ENCODE measurements around the gene FGF21. TPM values are rescaled to one million over a fixed set of nuclear protein-coding genes. Genes with fewer than 3 reads are reported as not detected.

The FGF21 gene
- total RNA-seq, 1 experiment from 2014 or later: 3.0 TPM

DNA sequence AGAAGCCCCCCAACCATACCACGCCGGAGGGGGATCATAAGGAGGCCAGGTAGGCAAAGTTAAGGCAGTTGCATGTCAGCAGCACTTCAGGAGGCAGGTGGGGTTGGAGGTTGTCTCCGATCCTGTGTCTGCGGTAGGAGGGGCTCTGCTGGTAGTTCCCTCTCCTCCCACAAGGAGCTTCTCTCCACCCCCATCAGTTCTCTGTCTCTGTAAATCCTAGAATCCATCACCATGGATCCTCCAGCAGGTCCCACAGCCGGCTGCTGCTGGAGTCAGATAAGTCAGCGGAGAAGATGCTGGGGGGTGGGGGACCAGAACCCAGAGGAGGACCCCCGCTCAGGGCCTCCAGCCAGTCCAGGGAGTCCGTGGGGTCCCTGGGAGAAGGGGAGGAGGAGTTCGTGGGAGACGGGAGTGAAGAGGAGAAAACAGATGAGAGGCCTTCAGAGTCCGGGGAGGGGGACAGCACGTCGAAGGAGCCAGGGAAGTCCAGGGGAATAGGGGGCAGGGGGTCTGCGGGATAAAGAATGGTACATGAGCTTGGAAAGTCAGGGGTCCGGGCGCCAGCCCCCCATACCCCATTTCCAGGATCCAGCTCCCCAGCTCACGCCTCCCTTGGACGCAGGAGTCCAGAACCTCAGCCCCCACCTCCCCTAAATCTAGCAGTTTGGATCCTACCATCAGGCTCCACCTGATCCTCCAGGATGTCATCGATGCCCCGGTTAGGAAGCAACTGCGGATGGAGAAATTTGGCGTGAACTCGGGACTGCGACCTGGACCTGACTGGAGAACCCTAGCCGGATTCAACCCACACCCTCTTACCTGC, 42.1 kb upstream of the FGF21 start:
- peak; percentile 56 to 64 for DNase-seq
- intact Hi-C loops (cut with micrococcal nuclease; ENCODE audit: unreplicated experiment): loop anchor here (5.0 kb wide), 1 partner anchor 36 kb away; no protein-coding TSS in a partner anchor
- no peaks in the 10 kb centered on the region for H3K9me3 Mint-ChIP-seq (ENCODE audit: unreplicated experiment)

DNA sequence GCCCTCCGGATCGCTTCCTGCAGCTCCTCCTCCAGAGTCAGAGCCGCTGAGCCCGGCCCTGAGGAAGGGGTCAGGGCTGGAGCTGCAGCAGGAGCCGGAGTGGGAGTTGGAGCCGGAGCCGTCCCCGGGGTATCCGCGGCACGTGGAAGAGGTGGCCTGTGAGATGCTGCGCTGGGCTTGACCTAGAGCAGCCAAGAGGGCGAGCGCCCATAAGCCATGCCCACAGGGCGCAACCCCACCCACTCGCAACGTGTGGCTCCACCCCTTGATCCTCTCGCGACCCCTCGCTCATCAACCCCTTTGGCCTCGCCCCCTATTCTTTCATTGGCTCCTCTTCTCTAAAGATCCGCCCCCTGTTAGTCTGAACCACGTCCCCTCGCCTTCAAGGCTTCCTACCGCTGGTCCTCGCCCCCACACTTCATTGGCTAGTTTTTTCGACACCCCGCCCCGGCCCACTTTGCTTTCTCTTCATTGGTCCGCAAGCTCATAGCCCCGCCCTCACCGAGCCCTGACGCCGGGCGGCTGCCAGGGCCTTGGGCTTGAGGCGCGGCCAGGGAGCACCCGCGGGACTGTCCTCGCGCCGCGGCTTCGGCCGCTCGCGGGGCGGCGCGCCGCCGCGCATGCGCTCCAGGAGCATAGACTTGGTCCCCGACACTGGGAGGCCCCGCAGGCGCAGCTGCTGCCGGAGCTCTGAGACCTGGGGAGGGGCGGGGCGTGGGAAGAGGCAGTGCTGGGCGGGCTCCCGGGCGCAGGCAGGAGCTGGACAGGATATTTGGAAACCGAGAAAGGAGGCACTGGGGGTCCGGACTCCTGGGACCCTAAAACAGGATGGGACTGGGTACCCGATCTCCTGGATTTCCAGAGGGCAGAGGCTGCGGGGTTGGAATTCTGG, 41.2 kb upstream of the FGF21 start:
- Mint-ChIP-seq H3K27me3 (ENCODE audit: insufficient read depth, unreplicated experiment) (no peaks in the 10 kb centered on the region), H3K27ac (ENCODE audit: unreplicated experiment) (peak overlapping the region; percentile 90), H3K4me3 (ENCODE audit: unreplicated experiment) (peak overlapping the region; percentile 84), H3K9me3 (ENCODE audit: unreplicated experiment) (no peaks in the 10 kb centered on the region), H3K4me1 (ENCODE audit: low read depth, unreplicated experiment) (peaks cover 33% of the 10 kb centered on the region), H3K36me3 (ENCODE audit: insufficient read depth, unreplicated experiment) (peaks cover 27% of the 10 kb centered on the region)
- ChIA-PET POLR2A (interaction anchor here (0.6 to 1.7 kb wide), 11 partner anchors 11 to 280 kb away, joined by 3 to 12 read pairs (median 4); partner anchors contain the start of genes CA11, FUT2, GYS1 and PPP1R15A), CTCF (interaction anchor here (0.6 to 3.3 kb wide), 16 partner anchors 11 to 399 kb away, joined by 3 to 37 read pairs (median 4); partner anchors contain the start of genes CA11, FUT2 and KCNA7)
- no TSS peak for BruUV-seq (replicated peaks)
- Histone ChIP-seq H3K4me3 (ENCODE audit: low read depth, low read length) (peak overlapping the region; percentile 75), H3K9me3 (peaks cover 4% of the 10 kb centered on the region; the same call in 1 of the 2 replicates), H3K4me1 (peaks cover 16% of the 10 kb centered on the region), H3K27me3 (replicated peaks; ENCODE audit: control insufficient read depth, insufficient read depth, low read length) (no peaks in the 10 kb centered on the region), H3K36me3 (ENCODE audit: control insufficient read depth, insufficient read depth, low read length) (no peaks in the 10 kb centered on the region)
- intact Hi-C loops (cut with micrococcal nuclease; ENCODE audit: unreplicated experiment): loop anchor here (1.0 to 5.0 kb wide), 4 partner anchors 19 to 68 kb away; partner anchors contain the start of genes CA11 and FUT2
- TF ChIP-seq, protein P1, sequence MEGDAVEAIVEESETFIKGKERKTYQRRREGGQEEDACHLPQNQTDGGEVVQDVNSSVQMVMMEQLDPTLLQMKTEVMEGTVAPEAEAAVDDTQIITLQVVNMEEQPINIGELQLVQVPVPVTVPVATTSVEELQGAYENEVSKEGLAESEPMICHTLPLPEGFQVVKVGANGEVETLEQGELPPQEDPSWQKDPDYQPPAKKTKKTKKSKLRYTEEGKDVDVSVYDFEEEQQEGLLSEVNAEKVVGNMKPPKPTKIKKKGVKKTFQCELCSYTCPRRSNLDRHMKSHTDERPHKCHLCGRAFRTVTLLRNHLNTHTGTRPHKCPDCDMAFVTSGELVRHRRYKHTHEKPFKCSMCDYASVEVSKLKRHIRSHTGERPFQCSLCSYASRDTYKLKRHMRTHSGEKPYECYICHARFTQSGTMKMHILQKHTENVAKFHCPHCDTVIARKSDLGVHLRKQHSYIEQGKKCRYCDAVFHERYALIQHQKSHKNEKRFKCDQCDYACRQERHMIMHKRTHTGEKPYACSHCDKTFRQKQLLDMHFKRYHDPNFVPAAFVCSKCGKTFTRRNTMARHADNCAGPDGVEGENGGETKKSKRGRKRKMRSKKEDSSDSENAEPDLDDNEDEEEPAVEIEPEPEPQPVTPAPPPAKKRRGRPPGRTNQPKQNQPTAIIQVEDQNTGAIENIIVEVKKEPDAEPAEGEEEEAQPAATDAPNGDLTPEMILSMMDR (IDR thresholded peaks at IDR 0.05; ENCODE audit: insufficient read depth in 1 of 2, low read depth in 1 of 2, low read length in 1 of 2, severe bottlenecking in 1 of 2, unreplicated experiment in 1 of 2): no peak
- DNase-seq: peak; percentile 100

More for the DNA sequence above, 42.1 kb upstream of the FGF21 start:
- TSS peak; percentile 25 for BruUV-seq (replicated peaks)
- H3K4me3 Mint-ChIP-seq (ENCODE audit: unreplicated experiment): peak overlapping the region; percentile 84
- no peaks in the 10 kb centered on the region for H3K27me3 Mint-ChIP-seq (ENCODE audit: insufficient read depth, unreplicated experiment)
- Histone ChIP-seq H3K27me3 (replicated peaks; ENCODE audit: control insufficient read depth, insufficient read depth, low read length) (no peaks in the 10 kb centered on the region), H3K36me3 (ENCODE audit: control insufficient read depth, insufficient read depth, low read length) (no peaks in the 10 kb centered on the region), H3K9me3 (peaks cover 7% of the 10 kb centered on the region; the same call in 1 of the 2 replicates), H3K4me1 (peaks cover 16% of the 10 kb centered on the region), H3K4me3 (ENCODE audit: low read depth, low read length) (peak overlapping the region; percentile 74)
- ChIA-PET POLR2A (interaction anchor here (0.6 to 1.7 kb wide), 9 partner anchors 12 to 280 kb away, joined by 3 to 12 read pairs (median 4); partner anchors contain the start of genes CA11, FUT2, PPP1R15A and RUVBL2), CTCF (interaction anchor here (1.0 to 3.3 kb wide), 11 partner anchors 12 to 392 kb away, joined by 3 to 37 read pairs (median 6); partner anchors contain the start of genes CA11 and FUT2)
- peaks cover 27% of the 10 kb centered on the region for H3K36me3 Mint-ChIP-seq (ENCODE audit: insufficient read depth, unreplicated experiment)
- TF ChIP-seq, protein P1 (IDR thresholded peaks at IDR 0.05; ENCODE audit: insufficient read depth in 1 of 2, low read depth in 1 of 2, low read length in 1 of 2, severe bottlenecking in 1 of 2, unreplicated experiment in 1 of 2): peak; percentile 31 to 35
- peak overlapping the region; percentile 90 for H3K27ac Mint-ChIP-seq (ENCODE audit: unreplicated experiment)
- H3K4me1 Mint-ChIP-seq (ENCODE audit: low read depth, unreplicated experiment): peaks cover 25% of the 10 kb centered on the region
